ENCODE measurements around the gene SLC7A14. TPM values are rescaled to one million over a fixed set of nuclear protein-coding genes. Genes with fewer than 3 reads are reported as not detected.

SLC7A14 gene
- not detected in 2 replicates for total RNA-seq (2014; rRNA removed; shearing (Covaris generic); ENCODE audit: low replicate concordance)

DNA sequence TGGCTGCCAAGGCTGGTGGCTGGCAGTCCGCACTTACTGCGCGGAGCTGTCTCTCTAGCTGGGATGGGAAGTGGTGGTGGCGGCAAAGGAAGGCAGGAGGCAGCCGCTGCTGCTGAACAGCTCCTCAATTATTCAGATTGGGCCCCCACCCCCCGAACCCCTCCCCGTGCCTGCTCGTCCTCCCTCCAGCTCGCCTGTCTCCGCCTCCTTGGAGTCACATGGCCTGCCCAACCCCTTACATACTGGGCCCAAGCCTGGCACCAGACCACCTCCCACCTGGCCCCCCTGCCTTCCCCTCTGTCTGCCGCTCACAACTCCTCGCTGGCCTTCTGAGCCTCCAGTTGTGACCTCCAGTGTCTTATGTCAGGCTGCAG, at the start of gene SLC7A14:
Gene SLC7A14 (minus strand): TSS at position 139 of the 374 bp plus-strand sequence. CDS start 59,139 bp downstream, outside the sequence.
- H3K9me3 ChIP-seq (ENCODE audit: low read length), result no peaks in the 10 kb centered on the region
- no peak for DNase-seq
- H3K9ac ChIP-seq (ENCODE audit: low read length), result no peak within 1 kb of the TSS
- no peaks in the 10 kb centered on the region for H3K27me3 ChIP-seq (ENCODE audit: low read length)
- no peak within 1 kb of the TSS for H3K4me2 ChIP-seq (ENCODE audit: low read depth, low read length, poor library complexity, severe bottlenecking)
- H3K79me2 ChIP-seq (ENCODE audit: low read length), result no peaks in the 10 kb centered on the region
- H3K4me3 ChIP-seq (ENCODE audit: low read length), result no peak within 1 kb of the TSS
- no peak within 1 kb of the TSS for H3K27ac ChIP-seq (ENCODE audit: low read length)
- H4K20me1 ChIP-seq (ENCODE audit: insufficient read depth, low read depth, low read length), result no peaks in the 10 kb centered on the region
- no peaks in the 10 kb centered on the region for H3K9me2 ChIP-seq (replicated peaks; ENCODE audit: insufficient read depth, low read length)
- H3K4me1 ChIP-seq (ENCODE audit: low read length), result no peaks in the 10 kb centered on the region
- H3K36me3 ChIP-seq (ENCODE audit: insufficient read depth, low read length), result no peaks in the 10 kb centered on the region
- no peak within 1 kb of the TSS for H2AFZ ChIP-seq (ENCODE audit: low read length)

- Histone ChIP-seq H3K79me2 (ENCODE audit: low read length) (no peaks in the 10 kb centered on the region), H2AFZ (ENCODE audit: low read length) (no peak overlapping the region), H3K9ac (ENCODE audit: low read length) (no peak overlapping the region), H3K36me3 (ENCODE audit: insufficient read depth, low read length) (no peaks in the 10 kb centered on the region), H3K27me3 (ENCODE audit: low read length) (no peaks in the 10 kb centered on the region), H4K20me1 (ENCODE audit: insufficient read depth, low read depth, low read length) (no peaks in the 10 kb centered on the region), H3K27ac (ENCODE audit: low read length) (no peak overlapping the region), H3K4me2 (ENCODE audit: low read depth, low read length, poor library complexity, severe bottlenecking) (no peak overlapping the region), H3K9me2 (replicated peaks; ENCODE audit: insufficient read depth, low read length) (no peaks in the 10 kb centered on the region), H3K9me3 (ENCODE audit: low read length) (no peaks in the 10 kb centered on the region), H3K4me3 (ENCODE audit: low read length) (no peak overlapping the region), H3K4me1 (ENCODE audit: low read length) (no peaks in the 10 kb centered on the region)
- no peak for DNase-seq
Observed at GRCh38 chr3:170635385-170635735, 49.5 kb upstream of the SLC7A14 start.

GRCh38 chr3:170634663-170635384, 48.9 kb upstream of the SLC7A14 start:
- no peak overlapping the region for H3K4me3 ChIP-seq (ENCODE audit: low read length)
- H4K20me1 ChIP-seq (ENCODE audit: insufficient read depth, low read depth, low read length), result no peaks in the 10 kb centered on the region
- no peak overlapping the region for H3K27ac ChIP-seq (ENCODE audit: low read length)
- no peaks in the 10 kb centered on the region for H3K27me3 ChIP-seq (ENCODE audit: low read length)
- H3K9me3 ChIP-seq (ENCODE audit: low read length), result no peaks in the 10 kb centered on the region
- no peaks in the 10 kb centered on the region for H3K9me2 ChIP-seq (replicated peaks; ENCODE audit: insufficient read depth, low read length)
- no peak overlapping the region for H2AFZ ChIP-seq (ENCODE audit: low read length)
- DNase-seq, result no peak
- H3K36me3 ChIP-seq (ENCODE audit: insufficient read depth, low read length), result no peaks in the 10 kb centered on the region
- H3K4me1 ChIP-seq (ENCODE audit: low read length), result no peaks in the 10 kb centered on the region
- no peaks in the 10 kb centered on the region for H3K79me2 ChIP-seq (ENCODE audit: low read length)
- no peak overlapping the region for H3K4me2 ChIP-seq (ENCODE audit: low read depth, low read length, poor library complexity, severe bottlenecking)
- H3K9ac ChIP-seq (ENCODE audit: low read length), result no peak overlapping the region

DNA sequence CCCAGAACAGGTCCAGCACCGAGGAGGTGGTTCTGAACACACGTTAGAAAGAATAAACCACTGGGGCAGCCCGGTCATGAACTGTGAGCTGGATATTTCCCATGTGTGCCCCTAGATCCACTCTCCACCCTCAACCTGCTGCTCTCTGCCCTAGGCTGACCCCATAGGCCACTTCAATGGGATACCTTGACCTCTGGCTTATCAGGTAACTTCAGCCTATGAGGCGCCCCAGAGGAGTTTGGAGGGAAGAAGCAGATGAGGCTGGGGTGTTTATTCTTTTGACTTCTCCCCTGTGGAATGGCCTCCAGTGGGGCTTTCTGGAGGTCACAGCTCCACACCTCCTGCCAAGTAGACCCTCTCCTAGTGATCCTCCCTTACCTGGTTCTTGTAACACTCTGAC, 47.7 kb upstream of the SLC7A14 start:
- Histone ChIP-seq H3K27me3 (ENCODE audit: low read length) (no peaks in the 10 kb centered on the region), H3K27ac (ENCODE audit: low read length) (no peak overlapping the region), H3K9me3 (ENCODE audit: low read length) (no peaks in the 10 kb centered on the region), H3K36me3 (ENCODE audit: insufficient read depth, low read length) (no peaks in the 10 kb centered on the region), H2AFZ (ENCODE audit: low read length) (no peak overlapping the region), H3K4me2 (ENCODE audit: low read depth, low read length, poor library complexity, severe bottlenecking) (no peak overlapping the region), H3K4me3 (ENCODE audit: low read length) (no peak overlapping the region), H3K79me2 (ENCODE audit: low read length) (no peaks in the 10 kb centered on the region), H4K20me1 (ENCODE audit: insufficient read depth, low read depth, low read length) (no peaks in the 10 kb centered on the region), H3K9ac (ENCODE audit: low read length) (no peak overlapping the region), H3K9me2 (replicated peaks; ENCODE audit: insufficient read depth, low read length) (no peaks in the 10 kb centered on the region), H3K4me1 (ENCODE audit: low read length) (no peaks in the 10 kb centered on the region)
- DNase-seq, result no peak

DNA sequence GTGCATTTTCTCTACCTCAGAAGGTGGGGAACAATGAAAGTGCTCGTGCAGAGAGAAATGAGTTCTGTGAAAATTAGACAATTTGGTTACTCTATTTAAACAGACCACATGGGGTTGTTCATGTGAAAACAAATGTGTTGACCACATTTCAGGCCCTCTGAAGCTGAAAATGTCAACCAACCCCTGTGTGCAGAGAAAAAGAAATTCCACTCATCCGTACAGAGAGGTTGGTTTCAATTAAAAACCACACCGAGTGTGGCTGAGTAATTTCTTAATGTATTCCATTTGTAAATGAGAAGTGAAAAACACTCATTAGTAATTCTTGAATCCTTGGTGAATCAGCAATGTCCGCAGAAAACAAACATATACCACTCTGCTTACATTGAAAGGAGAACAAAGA, 46.9 kb upstream of the SLC7A14 start:
- no peaks in the 10 kb centered on the region for H3K27me3 ChIP-seq (ENCODE audit: low read length)
- H3K9me2 ChIP-seq (replicated peaks; ENCODE audit: insufficient read depth, low read length), result no peaks in the 10 kb centered on the region
- H3K27ac ChIP-seq (ENCODE audit: low read length), result no peak overlapping the region
- DNase-seq, result peak; percentile 46
- no peaks in the 10 kb centered on the region for H4K20me1 ChIP-seq (ENCODE audit: insufficient read depth, low read depth, low read length)
- H3K4me2 ChIP-seq (ENCODE audit: low read depth, low read length, poor library complexity, severe bottlenecking), result no peak overlapping the region
- no peaks in the 10 kb centered on the region for H3K36me3 ChIP-seq (ENCODE audit: insufficient read depth, low read length)
- no peak overlapping the region for H2AFZ ChIP-seq (ENCODE audit: low read length)
- H3K4me3 ChIP-seq (ENCODE audit: low read length), result no peak overlapping the region
- no peaks in the 10 kb centered on the region for H3K9me3 ChIP-seq (ENCODE audit: low read length)
- H3K9ac ChIP-seq (ENCODE audit: low read length), result no peak overlapping the region
- no peaks in the 10 kb centered on the region for H3K79me2 ChIP-seq (ENCODE audit: low read length)
- H3K4me1 ChIP-seq (ENCODE audit: low read length), result no peaks in the 10 kb centered on the region

DNA sequence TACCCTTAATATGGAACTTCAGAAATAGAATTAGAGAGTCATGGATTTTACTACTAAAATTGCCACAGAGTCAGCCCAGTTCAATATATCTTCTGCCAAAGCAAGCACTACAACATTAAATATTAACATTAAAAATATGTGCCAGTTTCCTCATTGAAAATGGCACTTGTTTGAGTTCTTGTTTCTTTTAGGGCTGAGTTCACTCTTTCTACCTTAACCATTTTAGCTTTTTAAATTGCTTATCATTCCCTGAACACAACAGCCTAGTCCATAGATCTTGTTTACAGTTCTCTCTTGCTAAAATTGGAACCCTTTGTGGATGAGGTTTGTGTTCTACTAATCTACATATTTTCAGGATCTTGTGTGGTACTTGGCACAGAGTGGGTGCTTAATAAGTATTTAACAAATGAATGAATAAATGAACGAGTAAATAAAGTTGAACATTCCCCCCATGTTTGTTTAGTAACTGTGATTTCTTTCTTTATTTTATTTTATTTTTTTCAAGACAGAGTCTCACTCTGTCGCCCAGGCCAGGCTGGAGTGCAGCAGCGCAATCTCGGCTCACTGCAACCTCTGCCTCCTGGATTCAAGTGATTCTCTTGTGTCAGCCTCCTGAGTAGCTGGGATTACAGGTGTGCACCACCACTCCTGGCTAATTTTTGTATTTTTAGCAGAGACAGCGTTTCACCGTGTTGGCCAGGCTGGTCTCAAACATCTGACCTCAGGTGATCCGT, 46.0 kb upstream of the SLC7A14 start:
- no peak overlapping the region for H3K9ac ChIP-seq (ENCODE audit: low read length)
- H3K4me3 ChIP-seq (ENCODE audit: low read length), result no peak overlapping the region
- no peak overlapping the region for H2AFZ ChIP-seq (ENCODE audit: low read length)
- DNase-seq, result no peak
- no peaks in the 10 kb centered on the region for H3K9me2 ChIP-seq (replicated peaks; ENCODE audit: insufficient read depth, low read length)
- H3K36me3 ChIP-seq (ENCODE audit: insufficient read depth, low read length), result no peaks in the 10 kb centered on the region
- no peaks in the 10 kb centered on the region for H3K4me1 ChIP-seq (ENCODE audit: low read length)
- no peaks in the 10 kb centered on the region for H4K20me1 ChIP-seq (ENCODE audit: insufficient read depth, low read depth, low read length)
- H3K4me2 ChIP-seq (ENCODE audit: low read depth, low read length, poor library complexity, severe bottlenecking), result no peak overlapping the region
- no peak overlapping the region for H3K27ac ChIP-seq (ENCODE audit: low read length)
- H3K79me2 ChIP-seq (ENCODE audit: low read length), result no peaks in the 10 kb centered on the region
- no peaks in the 10 kb centered on the region for H3K9me3 ChIP-seq (ENCODE audit: low read length)
- H3K27me3 ChIP-seq (ENCODE audit: low read length), result no peaks in the 10 kb centered on the region

DNA sequence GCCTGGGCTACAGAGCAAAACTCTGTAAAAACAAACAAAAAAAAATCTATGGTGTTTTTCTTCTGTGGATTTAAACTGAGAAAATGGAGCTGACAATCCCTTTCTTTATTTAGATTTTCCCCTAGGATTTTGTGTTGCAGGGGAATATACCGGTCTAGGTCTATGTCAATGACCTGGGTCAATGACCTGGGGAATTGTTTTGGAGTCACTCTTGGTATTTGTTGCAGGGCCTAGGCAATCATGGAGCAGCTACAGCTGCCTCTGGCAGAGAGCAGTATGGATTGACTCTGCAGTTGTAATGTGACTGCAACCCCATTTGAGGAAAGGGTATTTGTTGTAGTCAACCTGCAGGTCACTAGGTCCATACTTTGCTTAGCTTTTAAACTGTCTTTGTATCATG, 37.6 kb upstream of the SLC7A14 start:
- no peaks in the 10 kb centered on the region for H4K20me1 ChIP-seq (ENCODE audit: insufficient read depth, low read depth, low read length)
- H3K36me3 ChIP-seq (ENCODE audit: insufficient read depth, low read length), result no peaks in the 10 kb centered on the region
- H3K9me2 ChIP-seq (replicated peaks; ENCODE audit: insufficient read depth, low read length), result no peaks in the 10 kb centered on the region
- no peak for DNase-seq
- no peak overlapping the region for H3K4me3 ChIP-seq (ENCODE audit: low read length)
- no peak overlapping the region for H2AFZ ChIP-seq (ENCODE audit: low read length)
- no peak overlapping the region for H3K27ac ChIP-seq (ENCODE audit: low read length)
- H3K9ac ChIP-seq (ENCODE audit: low read length), result no peak overlapping the region
- H3K27me3 ChIP-seq (ENCODE audit: low read length), result no peaks in the 10 kb centered on the region
- H3K79me2 ChIP-seq (ENCODE audit: low read length), result no peaks in the 10 kb centered on the region
- no peaks in the 10 kb centered on the region for H3K9me3 ChIP-seq (ENCODE audit: low read length)
- no peak overlapping the region for H3K4me2 ChIP-seq (ENCODE audit: low read depth, low read length, poor library complexity, severe bottlenecking)
- H3K4me1 ChIP-seq (ENCODE audit: low read length), result no peaks in the 10 kb centered on the region

DNA sequence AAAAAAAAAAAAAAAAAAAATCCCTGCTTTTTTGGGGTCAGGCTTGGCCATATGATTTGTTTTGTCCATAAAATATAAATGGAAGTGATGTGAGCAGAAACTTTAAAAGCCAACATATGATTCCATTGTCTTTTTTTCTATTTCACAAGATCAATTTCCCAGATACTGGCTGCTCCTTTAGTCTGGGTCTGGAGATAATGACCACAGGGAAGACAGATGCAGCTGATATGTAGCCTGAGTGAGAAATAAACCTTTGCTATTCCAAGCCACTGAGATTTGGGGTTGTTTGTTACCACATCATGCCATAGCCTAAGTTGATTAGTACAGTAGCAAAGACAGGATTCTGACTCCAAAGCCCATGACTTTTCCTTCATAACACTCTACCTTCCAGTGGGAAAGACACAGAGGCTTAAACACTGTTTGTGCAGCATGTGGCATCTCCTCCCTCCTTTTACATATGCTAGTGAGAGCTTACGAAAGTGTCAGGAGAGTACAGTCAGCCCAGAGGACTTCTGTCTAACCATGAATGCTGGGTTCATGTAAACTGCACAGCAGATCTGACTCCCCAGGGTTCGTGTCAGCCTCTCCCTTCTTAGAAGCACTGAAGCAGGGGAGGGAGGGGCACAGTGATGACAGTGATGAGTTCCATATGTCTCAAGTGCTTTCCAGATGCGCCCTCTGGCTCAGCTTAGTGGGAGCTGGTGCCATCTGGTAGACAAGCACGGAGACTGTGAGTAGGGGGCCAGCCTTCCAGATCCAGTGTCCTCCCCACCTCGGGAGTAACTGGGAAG, 36.7 kb upstream of the SLC7A14 start:
- no peaks in the 10 kb centered on the region for H3K27me3 ChIP-seq (ENCODE audit: low read length)
- no peak for DNase-seq
- no peaks in the 10 kb centered on the region for H3K36me3 ChIP-seq (ENCODE audit: insufficient read depth, low read length)
- H3K9ac ChIP-seq (ENCODE audit: low read length), result no peak overlapping the region
- no peaks in the 10 kb centered on the region for H3K9me3 ChIP-seq (ENCODE audit: low read length)
- H3K4me1 ChIP-seq (ENCODE audit: low read length), result no peaks in the 10 kb centered on the region
- H2AFZ ChIP-seq (ENCODE audit: low read length), result no peak overlapping the region
- H3K9me2 ChIP-seq (replicated peaks; ENCODE audit: insufficient read depth, low read length), result no peaks in the 10 kb centered on the region
- H3K27ac ChIP-seq (ENCODE audit: low read length), result no peak overlapping the region
- H4K20me1 ChIP-seq (ENCODE audit: insufficient read depth, low read depth, low read length), result no peaks in the 10 kb centered on the region
- H3K79me2 ChIP-seq (ENCODE audit: low read length), result no peaks in the 10 kb centered on the region
- no peak overlapping the region for H3K4me2 ChIP-seq (ENCODE audit: low read depth, low read length, poor library complexity, severe bottlenecking)
- H3K4me3 ChIP-seq (ENCODE audit: low read length), result no peak overlapping the region

All from Karpas-422 (cell line).